DND-41 (cell line): ENCODE data around the gene CDC42EP1.

Experiments
- EZH2 ChIP-seq: IDR thresholded peaks from 3 replicates; pipeline ENCODE4 v1.6.1; 2012; ENCODE audit warnings: borderline replicate concordance, low read depth, mild to moderate bottlenecking, moderate library complexity, low read length, inconsistent platforms; ENCODE audit not compliant: severe bottlenecking
- TF ChIP-seq, protein P1 (sequence below): IDR thresholded peaks from 2 replicates; pipeline ENCODE4 v1.5.1; 2012; ENCODE audit warnings: borderline replicate concordance, low read length, moderate library complexity, mild to moderate bottlenecking; ENCODE audit not compliant: poor library complexity, severe bottlenecking; ENCODE audit errors: extremely low read depth

DNA sequence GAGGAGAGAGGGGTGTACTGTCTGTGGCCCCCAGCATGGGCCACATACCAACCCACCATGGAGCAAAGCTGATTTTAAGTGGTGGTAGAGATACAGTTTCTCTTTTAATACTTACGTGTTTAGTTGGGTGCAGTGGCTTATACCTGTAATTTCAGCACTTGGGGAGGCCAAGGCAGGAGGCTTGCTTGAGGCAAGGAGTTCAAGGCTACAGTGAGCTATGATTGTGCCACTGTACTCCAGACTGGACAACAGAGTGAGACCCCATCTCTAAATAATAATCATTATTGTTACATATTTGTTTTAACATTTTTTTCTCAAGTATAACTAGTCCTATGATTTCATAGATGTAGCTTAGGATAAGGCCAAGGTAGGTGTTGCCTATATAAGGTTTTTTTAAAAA is 57.2 kb downstream of the CDC42EP1 start:
- TF ChIP-seq, protein P1, sequence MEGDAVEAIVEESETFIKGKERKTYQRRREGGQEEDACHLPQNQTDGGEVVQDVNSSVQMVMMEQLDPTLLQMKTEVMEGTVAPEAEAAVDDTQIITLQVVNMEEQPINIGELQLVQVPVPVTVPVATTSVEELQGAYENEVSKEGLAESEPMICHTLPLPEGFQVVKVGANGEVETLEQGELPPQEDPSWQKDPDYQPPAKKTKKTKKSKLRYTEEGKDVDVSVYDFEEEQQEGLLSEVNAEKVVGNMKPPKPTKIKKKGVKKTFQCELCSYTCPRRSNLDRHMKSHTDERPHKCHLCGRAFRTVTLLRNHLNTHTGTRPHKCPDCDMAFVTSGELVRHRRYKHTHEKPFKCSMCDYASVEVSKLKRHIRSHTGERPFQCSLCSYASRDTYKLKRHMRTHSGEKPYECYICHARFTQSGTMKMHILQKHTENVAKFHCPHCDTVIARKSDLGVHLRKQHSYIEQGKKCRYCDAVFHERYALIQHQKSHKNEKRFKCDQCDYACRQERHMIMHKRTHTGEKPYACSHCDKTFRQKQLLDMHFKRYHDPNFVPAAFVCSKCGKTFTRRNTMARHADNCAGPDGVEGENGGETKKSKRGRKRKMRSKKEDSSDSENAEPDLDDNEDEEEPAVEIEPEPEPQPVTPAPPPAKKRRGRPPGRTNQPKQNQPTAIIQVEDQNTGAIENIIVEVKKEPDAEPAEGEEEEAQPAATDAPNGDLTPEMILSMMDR, result no peak
- TF ChIP-seq EZH2, result no peak
